PFSK-1 (cell line): ENCODE measurements around the gene VPS35. TPM values are rescaled to one million over a fixed set of nuclear protein-coding genes. Genes with fewer than 3 reads are reported as not detected.
A peak's percentile ranks its signal among the peaks of the same experiment; 100 is the strongest.

Experiments
- FOXP2 ChIP-seq: optimal IDR thresholded peaks from 2 replicates; pipeline ENCODE3; 2011; ENCODE audit warnings: borderline replicate concordance, control low read depth, inconsistent platforms; ENCODE audit not compliant: insufficient read depth; ENCODE audit errors: extremely low read length, extremely low read depth
- POLR2AphosphoS5 ChIP-seq: IDR thresholded peaks from 2 replicates; pipeline ENCODE4 v1.6.1; 2012; ENCODE audit warnings: low read depth, mild to moderate bottlenecking, control low read depth, low read length, moderate library complexity
- REST ChIP-seq, 2 experiments: IDR thresholded peaks; 2 replicates each; pipeline versions ENCODE4 v1.6.1 to v1.8.0; 2011 to 2012; ENCODE audit warnings: low read depth in 2 of 2, low read length in 2 of 2, control low read depth in 1 of 2, inconsistent platforms in 1 of 2, mild to moderate bottlenecking in 1 of 2, moderate library complexity in 1 of 2; ENCODE audit not compliant: insufficient read depth in 1 of 2
- SIN3A ChIP-seq: IDR thresholded peaks from 2 replicates; pipeline ENCODE4 v1.6.1; 2012; ENCODE audit warnings: mild to moderate bottlenecking, low read length, moderate library complexity, borderline replicate concordance; ENCODE audit not compliant: insufficient read depth
- TAF1 ChIP-seq: IDR thresholded peaks from 2 replicates; pipeline ENCODE4 v1.6.1; 2012; ENCODE audit warnings: low read length, control low read depth, borderline replicate concordance; ENCODE audit not compliant: insufficient read depth
- polyA plus RNA-seq: library from polyadenylated mRNA; unstranded; fragments of >200 nt; gene quantifications from one replicate; pipeline ENCODE4 v1.2.1, GENCODE V29; 2012; ENCODE audit warnings: low read depth, missing spikeins; ENCODE audit not compliant: insufficient read length

Gene VPS35
- 41.0 TPM for polyA plus RNA-seq

- TF ChIP-seq POLR2AphosphoS5 (0 out of 2 replicates have a peak, but pooled peaks have one; percentile 33), TAF1 (no peak)
These were observed at the start of gene VPS35 for GRCh38 chr16:46688654-46689364. Gene VPS35 (minus strand): TSS chr16:46689178. CDS start chr16:46689133, 45 bp downstream.

GRCh38 chr16:46737621-46738214 is 48.7 kb upstream of the VPS35 start:
- TF ChIP-seq REST (IDR thresholded peaks at IDR 0.05; ENCODE audit: insufficient read depth in 1 of 2, low read depth in 2 of 2, low read length in 2 of 2) (no peak), TAF1 (no peak), POLR2AphosphoS5 (no peak), SIN3A (no peak), FOXP2 (no peak)

GRCh38 chr16:46736695-46737094 is 47.7 kb upstream of the VPS35 start:
- TF ChIP-seq FOXP2: no peak
- no peak for TF ChIP-seq SIN3A
- no peak for TF ChIP-seq REST (IDR thresholded peaks at IDR 0.05; ENCODE audit: insufficient read depth in 1 of 2, low read depth in 2 of 2, low read length in 2 of 2)

- TF ChIP-seq TAF1: no peak
- no peak for TF ChIP-seq FOXP2
- TF ChIP-seq SIN3A: no peak
- TF ChIP-seq POLR2AphosphoS5: no peak
- TF ChIP-seq REST (IDR thresholded peaks at IDR 0.05; ENCODE audit: insufficient read depth in 1 of 2, low read depth in 2 of 2, low read length in 2 of 2): no peak
These were observed 44.4 kb upstream of the VPS35 start for GRCh38 chr16:46733319-46733830.

GRCh38 chr16:46732561-46732960 is 43.6 kb upstream of the VPS35 start:
- TF ChIP-seq FOXP2 (no peak), REST (IDR thresholded peaks at IDR 0.05; ENCODE audit: insufficient read depth in 1 of 2, low read depth in 2 of 2, low read length in 2 of 2) (no peak), POLR2AphosphoS5 (no peak), SIN3A (no peak), TAF1 (no peak)
